ENCODE results near the gene C17orf58.
"Not testable (repeated sequence)": the region's sequence is repeated elsewhere in the genome, so short reads cannot be mapped to it uniquely, and the experiment has no call there.

- not testable (repeated sequence) for TF ChIP-seq CTCF (IDR thresholded peaks at IDR 0.05); SIN3A (IDR thresholded peaks at IDR 0.05; ENCODE audit: borderline replicate concordance, insufficient read depth, low read depth, low read length)
These were observed 36.0 kb downstream of the C17orf58 start for GRCh38 chr17:67960276-67960675.

Measured in Panc1 (cell line).